SK-N-SH (cell line): ENCODE data around the gene ASB9.

ENCODE experiments used
- CTCF ChIP-seq: fragments of 200-600 bp; sonication (generic); IDR thresholded peaks from 2 replicates; pipeline ENCODE4 v1.6.1; 2017; ENCODE audit warnings: antibody characterized with exemption, mild to moderate bottlenecking, moderate library complexity
- JUND ChIP-seq: IDR thresholded peaks from 2 replicates; pipeline ENCODE4 v1.4.0; 2012
- MAX ChIP-seq: IDR thresholded peaks from 2 replicates; pipeline ENCODE4 v1.4.0; 2012; ENCODE audit warnings: low read depth
- RAD21 ChIP-seq: IDR thresholded peaks from 2 replicates; pipeline ENCODE4 v1.6.1; 2012; ENCODE audit warnings: mild to moderate bottlenecking, low read length
- SIN3A ChIP-seq: IDR thresholded peaks from 2 replicates; pipeline ENCODE4 v1.6.1; 2012; ENCODE audit warnings: low read depth, mild to moderate bottlenecking, low read length, moderate library complexity, borderline replicate concordance
- USF1 ChIP-seq: IDR thresholded peaks from 2 replicates; pipeline ENCODE4 v1.4.0; 2012; ENCODE audit warnings: low read depth, borderline replicate concordance

- TF ChIP-seq CTCF (no peak), SIN3A (no peak), JUND (no peak), USF1 (no peak), RAD21 (no peak), MAX (no peak)
These were observed 48.6 kb downstream of the ASB9 start for GRCh38 chrX:15221321-15221720.
